LHCN-M2 (cell line): ENCODE data around the gene BSPRY. TPM values are rescaled to one million over a fixed set of nuclear protein-coding genes. Genes with fewer than 3 reads are reported as not detected.
"Not testable (repeated sequence)": the region's sequence is repeated elsewhere in the genome, so short reads cannot be mapped to it uniquely, and the experiment has no call there.

Experiments
- DNase-seq: peaks from one replicate; pipeline ENCODE4 v3.0.0-alpha.2; 2012; ENCODE audit warnings: low read depth
- total RNA-seq: library from RNA; depleted of rRNA; stranded (reverse); fragments of >200 nt; gene quantifications from 2 replicates; pipeline ENCODE4 v1.2.3, GENCODE V29; 2014; rRNA removed

BSPRY gene
- total RNA-seq, 1 experiment from 2014 or later: not detected

- DNase-seq: no peak
These were observed 43.9 kb downstream of the BSPRY start for GRCh38 chr9:113393281-113393680.

- DNase-seq: no peak
These were observed 45.9 kb downstream of the BSPRY start for GRCh38 chr9:113395000-113395861.

- no peak for DNase-seq
These were observed 47.9 kb downstream of the BSPRY start for GRCh38 chr9:113397203-113397631.

GRCh38 chr9:113398796-113399195 is 49.5 kb downstream of the BSPRY start:
- DNase-seq: no peak

GRCh38 chr9:113399646-113400200 is 50.4 kb downstream of the BSPRY start:
- DNase-seq: no peak

- peak; percentile 97 for DNase-seq
These were observed 51.9 kb downstream of the BSPRY start, which contains the start of gene ALAD for GRCh38 chr9:113401027-113401792. TSS of gene ALAD (minus strand) at chr9:113401284. CDS start at chr9:113393559, 7,725 bp downstream.

- no peak for DNase-seq
These were observed 54.3 kb downstream of the BSPRY start for GRCh38 chr9:113403646-113404045.

GRCh38 chr9:113406353-113406752 is 57.0 kb downstream of the BSPRY start:
- DNase-seq: not testable (repeated sequence)

GRCh38 chr9:113406873-113407511 is 57.7 kb downstream of the BSPRY start:
- peak; percentile 69 for DNase-seq

- no peak for DNase-seq
These were observed 60.1 kb downstream of the BSPRY start for GRCh38 chr9:113409481-113409880.

GRCh38 chr9:113409883-113410206 is 60.5 kb downstream of the BSPRY start:
- no peak for DNase-seq

GRCh38 chr9:113410207-113410864 is 61.0 kb downstream of the BSPRY start, which contains the start of the genes C9orf43 and POLE3:
TSS of gene C9orf43 (plus strand) at chr9:113410747. CDS start at chr9:113413494, 2,747 bp downstream.
TSS of gene POLE3 (minus strand) at chr9:113410675. CDS start at chr9:113410293, 382 bp downstream.
- DNase-seq: peak; percentile 95

GRCh38 chr9:113416149-113416721 is 66.9 kb downstream of the BSPRY start:
- no peak for DNase-seq

GRCh38 chr9:113417370-113417769 is 68.0 kb downstream of the BSPRY start:
- DNase-seq: no peak

Other genes starting within 250 kb of the BSPRY start
- 78.7 and 88.0 TPM in 2 replicates for gene SLC31A2, start 198.5 kb upstream of the BSPRY start, total RNA-seq
- 24.9 and 28.5 TPM in 2 replicates for gene FKBP15, start 128.3 kb upstream of the BSPRY start, total RNA-seq
- gene SLC31A1, start 128.0 kb upstream of the BSPRY start, total RNA-seq: 15.1 and 15.8 TPM in 2 replicates
- 25.0 and 39.7 TPM in 2 replicates for gene CDC26, start 74.0 kb upstream of the BSPRY start, total RNA-seq
- 49.3 and 51.0 TPM in 2 replicates for gene PRPF4, start 73.9 kb upstream of the BSPRY start, total RNA-seq
- gene RNF183, start 46.2 kb upstream of the BSPRY start, total RNA-seq: not detected in 2 replicates
- gene WDR31, start 9.3 kb upstream of the BSPRY start, total RNA-seq: 0.51 and 0.69 TPM in 2 replicates
- 11.8 and 13.1 TPM in 2 replicates for gene HDHD3, start 27.4 kb downstream of the BSPRY start, total RNA-seq
- gene ALAD, start 51.7 kb downstream of the BSPRY start, total RNA-seq: 10.5 and 15.0 TPM in 2 replicates
- 83.1 and 90.6 TPM in 2 replicates for gene POLE3, start 61.1 kb downstream of the BSPRY start, total RNA-seq
- gene C9orf43, start 61.2 kb downstream of the BSPRY start, total RNA-seq: 0.19 and 0.29 TPM in 2 replicates
- 137 and 144 TPM in 2 replicates for gene RGS3, start 114.2 kb downstream of the BSPRY start, total RNA-seq